K562 (cell line): ENCODE measurements around the gene DSC2. TPM values are rescaled to one million over a fixed set of nuclear protein-coding genes. Genes with fewer than 3 reads are reported as not detected.

Experiments
- ATAC-seq: fragments of 200-7000 bp; cut with Tn5 transposase; 3 replicates; pipeline ENCODE4 v1.9.1; 2020; ENCODE audit warnings: moderate library complexity
- BruUV-seq: library from RNA; stranded (reverse); fragments of 400-500 nt; replicated peaks from 2 replicates; lab custom pipeline; 2021; lab: Mats Ljungman, UMichigan
- CTCF ChIA-PET: fragments of 300-600 bp; formaldehyde crosslinking; extraction: SDS; loops from one replicate; lab custom pipeline; 2021; ENCODE audit warnings: low intra/inter-chr PET ratio; lab: Yijun Ruan, JAX
- POLR2A ChIA-PET: fragments of 300-600, 350-650 bp; sonication (Branson Sonifier 250); formaldehyde crosslinking; extraction: SDS; loops from one replicate; lab custom pipeline; 2021; ENCODE audit warnings: antibody characterized with exemption, inconsistent platforms; lab: Yijun Ruan, JAX
- DNase-seq, 4 experiments: peaks; one replicate each; pipeline versions ENCODE4 v3.0.0 to v3.0.0-alpha.2; 2011 to 2018; ENCODE audit warnings: low spot score in 3 of 4, mixed read lengths in 3 of 4; ENCODE audit errors: extremely low read depth in 1 of 4
- FAIRE-seq: peaks from 2 replicates; lab custom pipeline; 2011; peaks lifted over from hg19 to GRCh38; lab: Jason Lieb, UNC
- H2AFZ ChIP-seq: 2 replicates; pipeline ENCODE4 v1.6.0; 2011; ENCODE audit warnings: low read depth, low read length, control low read depth, inconsistent platforms
- H3K27ac ChIP-seq: fragments of 200-600 bp; 3 replicates; pipeline ENCODE4 v1.8.0; 2011; ENCODE audit warnings: low read depth, mild to moderate bottlenecking, control low read depth, inconsistent platforms, low read length, moderate library complexity, mixed read lengths; ENCODE audit errors: extremely low read depth
- H3K27me3 ChIP-seq, 2 experiments: fragments of 300-600 bp in 1 of 2; 2 replicates in 1 of 2; 3 replicates in 1 of 2; pipeline versions ENCODE4 v1.6.0 to v1.8.0; 2011; ENCODE audit warnings: inconsistent platforms in 2 of 2, low read length in 2 of 2, mild to moderate bottlenecking in 1 of 2, mixed read lengths in 1 of 2, moderate library complexity in 1 of 2; ENCODE audit not compliant: control insufficient read depth in 2 of 2, insufficient read depth in 2 of 2
- H3K36me3 ChIP-seq: fragments of 300-600 bp; 3 replicates; pipeline ENCODE4 v1.8.0; 2011; ENCODE audit warnings: mild to moderate bottlenecking, low read length, inconsistent platforms; ENCODE audit not compliant: control insufficient read depth, insufficient read depth
- H3K4me1 ChIP-seq, 2 experiments: fragments of 200-600 bp in 1 of 2; replicated peaks in 1 of 2; 2 replicates in 1 of 2; 3 replicates in 1 of 2; pipeline versions ENCODE4 v1.5.1 to v1.8.0; 2011; ENCODE audit warnings: inconsistent platforms in 2 of 2, low read length in 2 of 2, mild to moderate bottlenecking in 1 of 2, mixed read lengths in 1 of 2, moderate library complexity in 1 of 2; ENCODE audit not compliant: control insufficient read depth in 2 of 2, insufficient read depth in 2 of 2
- H3K4me2 ChIP-seq: 2 replicates; pipeline ENCODE4 v1.6.1; 2011; ENCODE audit warnings: low read length, control low read depth, inconsistent platforms, mixed read lengths; ENCODE audit not compliant: insufficient read depth
- H3K4me3 ChIP-seq: fragments of 200-600 bp; sonication (generic), shearing (Covaris generic); 2 replicates; pipeline ENCODE4 v1.5.1; 2016; ENCODE audit warnings: control low read depth, inconsistent platforms
- H3K79me2 ChIP-seq: fragments of 200-600 bp; 3 replicates; pipeline ENCODE4 v1.8.0; 2011; ENCODE audit warnings: low read length, inconsistent platforms; ENCODE audit not compliant: control insufficient read depth, insufficient read depth
- H3K9ac ChIP-seq, 2 experiments: 2 replicates each; pipeline versions ENCODE4 v1.6.0 to v1.6.1; 2011; ENCODE audit warnings: low read depth in 2 of 2, low read length in 2 of 2, control low read depth in 1 of 2, inconsistent platforms in 1 of 2, mild to moderate bottlenecking in 1 of 2, mixed read lengths in 1 of 2; ENCODE audit not compliant: insufficient read depth in 1 of 2
- H3K9me1 ChIP-seq: one replicate; pipeline ENCODE4 v1.6.0; 2011; ENCODE audit warnings: inconsistent platforms, mild to moderate bottlenecking, low read length, moderate library complexity; ENCODE audit not compliant: control insufficient read depth, insufficient read depth
- H3K9me3 ChIP-seq: replicated peaks from 2 replicates; pipeline ENCODE4 v1.5.1; 2011; ENCODE audit warnings: low read depth, low read length, inconsistent platforms; ENCODE audit not compliant: control insufficient read depth, insufficient read depth
- H4K20me1 ChIP-seq: replicated peaks from 2 replicates; pipeline ENCODE4 v1.6.1; 2011; ENCODE audit warnings: low read length, inconsistent platforms, mixed read lengths; ENCODE audit not compliant: control insufficient read depth, insufficient read depth
- CEBPG ChIP-seq, 3 experiments: fragments of 200-800 bp in 1 of 3; sonication (Bioruptor generic) in 1 of 3; sonication (generic) in 1 of 3; formaldehyde crosslinking in 1 of 3; IDR thresholded peaks in 2 of 3; conservative IDR thresholded peaks in 1 of 3; 2 replicates each; pipeline versions ENCODE4 v1.6.1 to v1.8.0; 2016 to 2022; ENCODE audit warnings: missing compliant biosample characterization in 2 of 3, missing genetic modification characterization in 2 of 3, mild to moderate bottlenecking in 1 of 3, missing genetic modification reagents in 1 of 3
- CHAMP1 ChIP-seq: fragments of 450-650 bp; IDR thresholded peaks from 2 replicates; pipeline ENCODE4 v1.6.1; 2016; ENCODE audit warnings: mild to moderate bottlenecking
- TARDBP ChIP-seq: fragments of 450-650 bp; IDR thresholded peaks from 2 replicates; pipeline ENCODE4 v1.6.1; 2016
- ZBTB5 ChIP-seq: fragments of 450-650 bp; IDR thresholded peaks from 2 replicates; pipeline ENCODE4 v1.6.1; 2017; ENCODE audit warnings: antibody characterized with exemption
- WGBS: fragments of 100-300 bp; shearing (Covaris generic); methylation state at CpG from one replicate; pipeline ENCODE4 v1.1.6; 2016; ENCODE audit warnings: low coverage, mixed read lengths; ENCODE audit not compliant: insufficient coverage; ENCODE audit errors: missing lambda C conversion rate; 5-methylcytosine and 5-hydroxymethylcytosine counted together
- in situ Hi-C: fragments of 300-500 bp; cut with MboI; formaldehyde crosslinking; loops from 4 replicates; pipeline ENCODE4 v1.15.0; 2018; ENCODE audit warnings: inconsistent platforms, mixed read lengths
- intact Hi-C: fragments of 100-400 bp; cut with micrococcal nuclease; formaldehyde crosslinking; loops from 2 replicates; pipeline ENCODE4 v1.14.2; 2022
- polyA plus RNA-seq, 8 experiments: library from polyadenylated mRNA; depleted of rRNA in 4 of 8; stranded (reverse) in 5 of 8; unstranded in 3 of 8; fragments of >200 nt; fragmentation: Nextera tagmentation in 2 of 8; fragmentation: Illumina TruSeq in 1 of 8; extraction: Ambion mirVana in 2 of 8; extraction: Trizol in 1 of 8; gene quantifications; 2 replicates each; pipeline versions ENCODE4 v1.2.1 to v1.2.3, GENCODE V29; 2011 to 2014; ENCODE audit warnings: inconsistent platforms in 1 of 8, missing spikeins in 1 of 8
- total RNA-seq, 7 experiments: library from RNA; depleted of rRNA in 6 of 7; stranded (reverse); fragments of >200 nt in 6 of 7; fragmentation: Illumina TruSeq in 2 of 7; extraction: Trizol in 2 of 7; gene quantifications; 2 replicates each; pipeline versions ENCODE4 v1.2.1 to v1.2.3, GENCODE V29; 2011 to 2021; ENCODE audit warnings: low replicate concordance in 1 of 7

Gene DSC2
- total and polyA plus RNA-seq, 9 of the 15 experiments (the other 6 are each of a cell fraction or from before 2014, with no cell fraction given): 3.8 to 15.3 (median 6.4) TPM

GRCh38 chr18:31057051-31057450, 45.2 kb downstream of the DSC2 start:
- FAIRE-seq (no peak), DNase-seq (no peak), ATAC-seq (no peak)
- Histone ChIP-seq H3K79me2 (no peaks in the 10 kb centered on the region), H3K9me3 (no peaks in the 10 kb centered on the region), H3K9ac (no peak overlapping the region), H3K27me3 (no peaks in the 10 kb centered on the region), H3K4me1 (no peaks in the 10 kb centered on the region), H3K9me1 (no peaks in the 10 kb centered on the region), H3K4me2 (no peak overlapping the region), H3K36me3 (no peaks in the 10 kb centered on the region), H3K4me3 (no peak overlapping the region), H2AFZ (no peak overlapping the region), H4K20me1 (no peaks in the 10 kb centered on the region), H3K27ac (no peak overlapping the region)
- TF ChIP-seq CHAMP1 (no peak), CEBPG (CRISPR knock-in tag; IDR thresholded peaks at IDR 0.05) (no peak), CEBPG (tag; conservative IDR thresholded peaks at IDR 0.05 in 1 of 2, IDR thresholded peaks at IDR 0.05 in 1 of 2) (0 out of 4 replicates have a peak, but pooled peaks of 1 of the 2 experiments have one; percentile 15), ZBTB5 (no peak), TARDBP (no peak)
- CTCF ChIA-PET: no interaction called here
- intact Hi-C loops (no loop called here), in situ Hi-C loops (no loop called here)
- under 1% methylated on average over 5 of the region's 5 CpGs for WGBS
- no TSS peak for BruUV-seq
- POLR2A ChIA-PET: no interaction called here
